Measurements from ENCODE around the gene TENM3.

GRCh38 chr4:182265881-182266280, 22.7 kb downstream of the TENM3 start:
- TF ChIP-seq CTCF (IDR thresholded peaks at IDR 0.05; ENCODE audit: low read length) (no peak), EZH2phosphoT487 (IDR thresholded peaks at IDR 0.05; ENCODE audit: low read length) (no peak)

Measured in MM.1S (cell line).